Activated CD4-positive, alpha-beta T cell treated with anti-CD3 and anti-CD28 coated beads for 24 hours (primary cell): ENCODE results near the gene HOXD11.

ENCODE experiments used
- DNase-seq, 2 donors: peaks; one replicate each; pipeline ENCODE4 v3.0.0-alpha.2; 2020; ENCODE audit warnings: low read depth in 2 of 2

HOXD11 gene

DNA sequence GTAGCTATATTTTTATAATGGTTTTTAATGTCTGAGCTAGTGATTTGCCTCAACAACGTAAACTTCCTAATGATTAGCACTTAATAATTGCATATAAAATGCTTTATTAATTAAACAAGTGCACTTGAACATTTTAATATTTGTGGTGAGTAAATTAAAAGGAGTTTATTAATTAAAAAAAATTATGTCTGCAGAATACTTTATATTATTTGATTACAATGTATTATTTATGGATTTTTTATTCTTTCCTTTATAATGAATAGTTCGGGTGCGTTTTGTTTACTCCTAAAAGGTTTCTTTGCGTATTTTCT, 24.7 kb downstream of the HOXD11 start:
- no peak for DNase-seq

GRCh38 chr2:176132205-176133171, 25.4 kb downstream of the HOXD11 start:
- no peak for DNase-seq

- DNase-seq: no peak
Measured at GRCh38 chr2:176133389-176133788, 26.3 kb downstream of the HOXD11 start.

DNA sequence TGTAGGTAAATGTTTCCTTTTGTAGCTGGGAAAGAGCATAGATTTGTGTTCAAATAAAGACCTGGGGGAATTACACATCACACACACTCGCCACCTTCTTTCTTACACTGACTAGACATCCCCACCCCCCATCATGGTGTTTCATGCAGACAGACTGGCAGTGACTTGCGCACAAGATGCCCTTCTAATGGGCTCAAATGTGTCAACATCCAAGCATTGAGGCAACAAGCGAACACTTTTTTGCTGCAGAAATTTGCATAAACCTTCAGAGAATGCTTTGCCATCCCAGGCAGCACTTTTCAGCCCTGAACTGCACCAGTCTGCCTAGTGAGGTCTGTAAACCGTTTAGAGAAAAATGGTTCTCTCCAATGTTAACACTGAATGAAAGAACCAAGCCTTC, 27.0 kb downstream of the HOXD11 start:
- DNase-seq: no peak

- DNase-seq: no peak
Measured at GRCh38 chr2:176135035-176135440, 28.0 kb downstream of the HOXD11 start.

GRCh38 chr2:176136374-176137251, 29.5 kb downstream of the HOXD11 start:
- no peak for DNase-seq

- no peak for DNase-seq
Measured at GRCh38 chr2:176137252-176137580, 30.1 kb downstream of the HOXD11 start.

GRCh38 chr2:176137906-176138305, 30.8 kb downstream of the HOXD11 start:
- DNase-seq: no peak

DNA sequence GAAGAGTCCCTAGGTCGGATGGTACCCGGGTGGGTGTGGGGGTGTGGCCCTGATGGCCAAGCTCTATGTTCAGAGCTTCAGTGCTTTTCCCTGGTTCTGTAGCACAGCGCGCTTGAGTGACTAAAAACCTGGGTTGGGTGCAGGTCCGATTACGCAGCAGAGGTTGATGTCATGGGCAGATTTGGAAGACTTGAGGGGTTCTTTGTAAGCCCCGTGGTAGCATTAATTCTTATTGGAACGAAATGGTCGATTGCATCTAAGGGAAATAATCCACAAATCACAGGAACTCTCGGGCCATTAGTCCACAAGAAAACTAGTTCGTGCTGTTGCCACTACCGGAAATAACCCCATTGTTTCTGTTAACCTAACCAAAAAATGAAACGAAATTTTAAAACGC, 31.4 kb downstream of the HOXD11 start:
- DNase-seq: no peak

GRCh38 chr2:176138923-176139660, 32.0 kb downstream of the HOXD11 start:
- DNase-seq: no peak

GRCh38 chr2:176139661-176140512, 32.8 kb downstream of the HOXD11 start:
- no peak for DNase-seq

- peak; percentile 40 to 49 for DNase-seq
Measured at GRCh38 chr2:176140513-176141317, 33.6 kb downstream of the HOXD11 start.

GRCh38 chr2:176142281-176142680, 35.2 kb downstream of the HOXD11 start:
- DNase-seq: no peak

- no peak for DNase-seq
Measured at GRCh38 chr2:176145085-176145969, 38.2 kb downstream of the HOXD11 start.

DNA sequence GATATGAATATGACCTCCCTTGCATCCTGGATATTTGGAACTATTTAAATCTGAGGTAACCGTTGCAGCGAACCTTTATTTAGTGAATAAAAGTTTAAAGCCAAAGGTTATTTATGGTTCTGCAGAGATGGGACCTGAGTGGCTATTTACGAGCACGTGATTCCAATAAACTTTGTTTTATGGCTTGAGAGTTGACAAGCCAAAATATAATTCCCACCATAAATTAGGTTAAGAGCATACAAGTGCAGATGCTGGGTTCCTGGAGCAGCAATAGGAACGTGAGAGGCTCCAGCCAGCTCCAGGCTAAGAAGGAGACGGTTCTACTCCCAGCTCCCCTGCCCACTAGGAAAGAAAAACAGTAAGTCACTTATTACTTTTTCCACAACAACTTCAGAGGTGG, 39.0 kb downstream of the HOXD11 start:
- no peak for DNase-seq

DNA sequence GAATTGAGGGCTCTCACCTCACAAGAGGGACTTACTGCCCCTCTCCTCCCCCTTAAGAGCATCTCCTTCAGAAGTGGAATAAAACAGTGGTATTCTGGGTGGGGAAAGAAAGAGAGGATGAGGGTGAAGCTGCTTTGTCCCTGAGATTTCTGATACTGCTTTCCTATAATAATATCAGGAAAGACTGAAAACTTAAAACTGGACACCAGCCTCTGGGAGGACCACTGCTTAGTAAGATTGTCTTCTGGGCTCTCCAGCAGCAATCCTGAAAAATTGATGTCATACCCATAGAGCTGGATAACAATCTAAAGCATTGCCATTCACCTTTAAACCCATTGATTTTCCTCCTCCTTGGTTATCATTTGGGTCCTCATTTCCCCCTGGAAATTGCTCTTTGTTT, 39.6 kb downstream of the HOXD11 start:
- DNase-seq: no peak

DNA sequence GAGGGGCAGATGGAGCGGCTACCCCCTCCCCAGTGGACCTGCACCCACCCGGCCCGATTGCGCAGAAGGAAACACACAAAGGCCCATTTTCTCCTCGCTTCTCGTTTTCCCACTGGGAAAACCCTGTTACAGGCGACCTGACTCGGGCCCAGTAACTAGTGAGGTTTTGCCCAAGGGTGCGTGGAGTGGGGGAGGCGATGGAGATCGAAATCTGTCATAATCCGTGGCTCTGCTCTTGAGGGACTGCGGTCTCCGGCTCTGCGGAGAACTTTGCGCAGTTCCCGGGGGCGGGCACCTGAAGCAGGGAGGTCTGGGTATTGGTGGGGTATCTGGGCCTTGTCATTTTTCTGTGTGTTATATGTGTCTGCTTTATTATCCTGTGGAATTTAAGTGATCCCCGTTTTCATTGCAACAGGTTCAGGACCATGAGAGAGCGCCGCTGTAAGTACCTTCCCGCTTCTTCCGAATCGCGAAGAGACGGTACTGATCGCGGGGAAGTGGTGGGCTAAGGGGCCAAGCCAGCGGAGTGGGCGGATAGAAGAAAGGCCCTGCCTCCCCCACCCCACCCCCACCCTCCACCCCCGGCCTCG, 40.2 kb downstream of the HOXD11 start:
- DNase-seq: no peak

DNA sequence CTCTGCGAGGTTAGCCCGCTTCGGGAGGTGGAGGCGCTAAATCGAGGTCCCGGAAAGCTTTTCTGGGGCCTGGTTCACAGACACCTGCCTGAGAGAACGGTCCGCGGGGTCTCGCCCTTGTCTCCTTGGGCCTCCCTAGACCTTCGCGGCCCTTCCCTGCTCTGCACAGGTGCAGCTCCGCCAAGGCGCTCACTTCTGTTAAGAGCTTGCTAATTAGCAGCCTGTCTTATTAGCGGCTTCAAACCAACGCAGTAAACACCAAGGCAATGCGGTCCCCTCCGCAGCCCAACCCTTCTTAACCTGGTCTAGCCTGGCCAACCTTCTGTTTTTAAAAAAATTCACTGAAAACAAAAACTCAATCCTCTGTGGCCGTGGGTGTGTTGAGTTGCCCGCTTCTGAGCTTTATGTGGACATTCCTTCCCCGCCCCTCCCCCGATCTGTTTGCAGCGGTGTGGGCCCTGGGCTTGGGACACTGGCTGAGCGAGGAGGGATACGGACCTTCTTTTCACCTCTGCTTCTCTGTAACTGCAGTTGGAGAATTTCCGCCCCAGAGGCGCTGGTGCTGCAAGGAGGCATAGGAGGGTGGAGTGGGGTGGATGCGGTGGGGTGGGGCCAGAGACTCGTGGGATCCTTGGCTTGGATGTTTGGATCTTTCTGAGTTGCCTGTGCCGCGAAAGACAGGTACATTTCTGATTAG, 40.9 kb downstream of the HOXD11 start:
- no peak for DNase-seq
